NCI-H748 treated with DMSO at 0.1 percent for 48 hours (cell line): ENCODE measurements around the gene HSF5.
A peak's percentile ranks its signal among the peaks of the same experiment; 100 is the strongest.

Experiments used
- DNase-seq: peaks from one replicate; lab custom pipeline; 2025; lab: John Stamatoyannopoulos, UW

HSF5 gene, protein sequence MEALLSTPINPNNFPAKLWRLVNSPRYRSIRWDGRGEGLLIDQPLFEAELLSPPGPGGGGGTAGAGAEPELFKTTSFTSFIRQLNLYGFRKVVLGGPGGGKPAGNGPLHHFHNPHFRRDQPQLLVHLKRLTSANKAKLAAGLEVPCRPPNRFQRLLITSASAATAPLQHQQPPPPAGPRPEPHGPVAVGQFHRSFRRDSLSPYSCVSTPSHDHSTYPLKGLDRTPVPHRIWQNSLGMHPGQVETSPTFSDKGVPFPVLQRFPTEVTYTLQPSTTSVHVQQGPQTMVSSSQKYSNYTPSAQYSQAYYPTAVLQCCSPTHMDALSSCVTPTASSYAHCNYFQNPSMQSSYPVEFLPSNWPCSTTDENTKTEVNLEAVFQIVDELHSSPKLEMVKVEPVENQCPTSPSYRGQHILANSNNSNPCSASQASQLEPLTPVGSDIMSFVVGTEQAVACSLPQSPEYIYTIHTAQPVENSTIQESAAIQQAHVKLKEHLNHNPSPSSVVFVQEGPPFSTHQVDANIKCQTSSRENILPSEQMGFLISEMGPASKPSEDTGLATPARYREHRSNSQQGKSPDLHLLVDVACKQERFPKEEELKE

DNA sequence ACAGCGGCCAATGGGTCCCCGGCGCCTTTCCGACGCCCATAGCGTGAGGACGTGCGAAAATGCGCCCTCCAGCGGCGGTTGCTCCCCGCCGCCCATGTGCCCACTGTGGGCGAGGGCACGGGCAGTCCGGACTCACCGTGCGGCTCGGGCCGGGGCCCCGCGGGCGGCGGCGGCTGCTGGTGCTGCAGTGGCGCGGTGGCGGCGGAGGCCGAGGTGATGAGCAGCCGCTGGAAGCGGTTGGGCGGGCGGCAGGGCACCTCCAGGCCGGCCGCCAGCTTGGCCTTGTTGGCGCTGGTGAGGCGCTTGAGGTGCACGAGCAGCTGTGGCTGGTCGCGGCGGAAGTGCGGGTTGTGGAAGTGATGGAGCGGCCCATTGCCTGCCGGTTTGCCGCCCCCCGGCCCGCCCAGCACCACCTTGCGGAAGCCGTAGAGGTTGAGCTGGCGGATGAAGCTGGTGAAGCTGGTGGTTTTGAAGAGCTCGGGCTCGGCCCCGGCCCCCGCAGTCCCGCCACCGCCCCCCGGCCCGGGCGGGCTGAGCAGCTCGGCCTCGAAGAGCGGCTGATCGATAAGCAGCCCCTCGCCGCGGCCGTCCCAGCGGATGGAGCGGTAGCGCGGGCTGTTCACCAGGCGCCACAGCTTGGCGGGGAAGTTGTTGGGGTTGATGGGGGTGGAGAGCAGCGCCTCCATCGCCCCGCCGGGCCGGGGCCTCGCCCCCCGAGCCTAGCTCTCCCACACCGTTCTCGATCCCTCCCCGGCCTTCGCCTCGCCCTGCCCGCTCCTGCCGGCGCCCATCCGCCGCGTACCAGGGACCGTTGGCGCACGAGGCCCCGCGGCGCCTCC, at the start of gene HSF5:
Gene HSF5, minus strand, starts transcription at position 820 of the 839 bp plus-strand sequence. Its CDS starts 134 bp downstream, at position 686.
- no peak for DNase-seq

GRCh38 chr17:58537266-58537665, 49.1 kb upstream of the HSF5 start:
- no peak for DNase-seq

DNA sequence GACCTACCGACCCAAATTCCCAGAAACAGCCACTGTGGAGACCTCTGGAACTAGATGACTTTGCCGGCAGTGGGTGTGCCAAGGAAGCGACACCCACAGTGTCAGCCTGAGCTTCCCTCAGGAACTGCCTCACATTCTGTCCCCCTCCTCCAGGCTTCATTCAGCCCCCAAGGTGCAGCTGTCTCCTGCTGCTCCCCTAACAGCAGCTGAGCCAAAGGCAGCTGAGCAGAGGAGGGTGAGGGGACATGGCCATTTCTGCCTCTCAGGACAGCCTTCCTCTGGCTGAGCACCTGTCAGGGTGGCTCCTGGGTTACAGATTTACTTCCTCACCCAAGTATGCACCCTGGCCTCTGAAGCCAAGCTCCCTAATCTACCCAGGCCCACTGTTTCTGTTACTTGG, 48.3 kb upstream of the HSF5 start:
- DNase-seq, result no peak

- no peak for DNase-seq
These were observed 47.2 kb upstream of the HSF5 start for GRCh38 chr17:58535431-58535830.

GRCh38 chr17:58534901-58535421, 46.8 kb upstream of the HSF5 start:
- no peak for DNase-seq

GRCh38 chr17:58534331-58534730, 46.1 kb upstream of the HSF5 start:
- DNase-seq, result no peak

DNA sequence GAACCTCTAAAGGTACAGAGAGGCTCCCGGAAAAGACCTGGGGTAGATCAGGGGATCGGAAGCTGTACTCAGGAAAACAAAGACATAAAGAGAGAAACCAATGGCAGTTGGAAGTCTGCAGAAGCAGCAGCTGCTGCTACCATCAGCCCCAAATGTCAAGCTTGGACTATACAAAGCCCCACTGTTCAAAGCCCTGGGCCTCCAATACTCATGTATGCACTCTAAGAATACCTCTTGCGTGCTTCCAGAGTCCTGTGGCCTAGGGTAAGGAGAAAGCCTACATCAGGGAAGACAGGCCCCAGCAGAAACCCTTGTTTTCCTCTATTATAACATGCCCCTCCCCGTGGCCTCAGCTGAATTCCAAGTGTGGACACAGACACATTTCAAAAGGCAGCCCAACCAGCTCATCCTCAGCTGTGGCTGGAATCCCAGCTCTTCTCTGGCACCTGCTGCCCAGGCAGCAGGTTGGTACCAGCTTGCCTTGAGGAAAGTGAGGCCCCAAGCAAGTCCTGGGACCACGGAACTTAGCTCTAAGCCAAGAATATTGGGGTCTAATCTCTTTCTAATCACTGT, 45.5 kb upstream of the HSF5 start:
- DNase-seq, result no peak

- no peak for DNase-seq
These were observed 44.3 kb upstream of the HSF5 start for GRCh38 chr17:58532555-58532951.

DNA sequence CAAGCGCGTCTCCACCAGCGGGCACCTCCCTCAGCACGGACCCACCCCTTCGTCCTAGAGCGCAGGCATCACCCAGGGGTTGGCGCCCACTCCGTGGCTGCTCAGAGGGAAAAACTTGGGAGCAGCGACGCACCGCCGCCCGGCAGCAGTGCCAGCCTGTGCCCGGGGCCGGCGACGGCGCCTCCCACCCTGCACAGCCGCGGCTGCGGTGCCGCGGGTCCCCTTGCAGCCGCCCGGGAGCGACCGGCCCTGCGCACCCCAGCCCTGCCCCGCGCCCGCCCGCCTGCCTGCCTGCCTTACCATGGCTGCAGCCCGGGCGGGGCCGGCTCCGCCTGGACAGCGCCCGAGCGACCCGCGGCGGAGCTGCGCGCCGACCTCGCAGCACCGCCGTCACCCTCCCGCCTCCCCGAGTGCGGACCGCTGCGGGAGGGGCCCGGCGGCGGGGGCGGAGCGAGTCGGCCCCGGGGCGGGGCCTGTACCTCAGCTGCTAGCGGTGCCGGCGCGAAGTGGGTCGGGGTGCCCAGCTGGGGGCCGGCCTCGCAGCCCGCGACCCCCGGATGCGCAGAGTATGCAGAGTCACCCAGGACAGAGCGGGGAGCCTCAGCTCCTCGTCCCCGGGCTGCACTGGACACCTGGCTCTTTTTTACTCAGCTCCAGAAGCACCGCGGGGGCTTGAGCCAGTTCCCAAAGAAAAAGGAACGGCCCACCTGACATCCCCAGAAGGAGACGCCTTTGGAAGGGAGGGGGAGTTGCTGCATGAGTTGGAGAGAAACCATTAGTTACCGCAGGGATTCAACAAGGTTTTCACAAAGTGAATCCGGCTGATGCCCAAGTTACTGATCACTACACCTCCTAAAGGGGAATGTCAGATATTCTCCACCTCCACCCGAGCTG, 43.7 kb upstream of the HSF5 start:
- DNase-seq, result peak; percentile 19

DNA sequence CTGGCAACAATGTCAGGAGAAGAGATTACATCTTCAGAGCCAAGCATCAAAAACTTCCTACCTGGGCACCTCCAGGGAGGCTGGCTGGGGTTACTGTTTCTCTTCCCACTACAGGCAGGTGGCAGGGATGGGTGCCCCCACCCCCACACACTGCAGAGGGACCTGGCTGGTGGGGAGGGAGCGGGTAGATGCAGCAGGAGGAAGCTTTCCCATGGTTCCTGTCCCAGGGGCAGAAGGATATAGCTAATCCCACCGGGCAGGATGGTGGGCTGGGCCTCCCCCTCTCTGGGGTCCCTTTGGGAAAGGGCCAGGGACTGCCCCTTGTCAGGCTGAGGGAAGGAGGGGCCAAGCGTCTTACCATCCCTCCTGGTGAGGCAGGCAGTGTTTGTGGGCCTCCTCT, 42.9 kb upstream of the HSF5 start:
- DNase-seq, result no peak

DNA sequence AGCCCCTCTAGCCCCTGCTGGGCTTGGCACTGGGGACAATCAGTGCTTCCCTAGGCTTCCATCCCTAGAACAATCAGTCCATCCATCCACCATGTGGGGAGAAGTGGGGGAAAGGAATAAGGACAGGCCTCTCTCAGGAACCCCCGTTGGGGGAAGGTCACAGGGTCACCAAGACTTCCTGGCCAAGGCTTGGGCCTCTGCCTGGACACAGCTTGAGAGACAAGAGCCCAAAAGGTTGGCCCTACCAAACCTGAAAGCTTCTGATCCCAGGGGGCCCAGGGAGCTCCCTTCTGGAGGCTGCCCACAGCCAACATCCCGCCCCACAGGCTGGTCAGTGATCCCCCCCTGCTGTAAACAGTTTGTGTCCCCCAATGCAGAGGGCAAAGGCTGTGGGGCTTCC, 42.4 kb upstream of the HSF5 start:
- no peak for DNase-seq

GRCh38 chr17:58529275-58529674, 41.1 kb upstream of the HSF5 start:
- no peak for DNase-seq

- no peak for DNase-seq
These were observed 40.2 kb upstream of the HSF5 start for GRCh38 chr17:58528443-58528842.

DNA sequence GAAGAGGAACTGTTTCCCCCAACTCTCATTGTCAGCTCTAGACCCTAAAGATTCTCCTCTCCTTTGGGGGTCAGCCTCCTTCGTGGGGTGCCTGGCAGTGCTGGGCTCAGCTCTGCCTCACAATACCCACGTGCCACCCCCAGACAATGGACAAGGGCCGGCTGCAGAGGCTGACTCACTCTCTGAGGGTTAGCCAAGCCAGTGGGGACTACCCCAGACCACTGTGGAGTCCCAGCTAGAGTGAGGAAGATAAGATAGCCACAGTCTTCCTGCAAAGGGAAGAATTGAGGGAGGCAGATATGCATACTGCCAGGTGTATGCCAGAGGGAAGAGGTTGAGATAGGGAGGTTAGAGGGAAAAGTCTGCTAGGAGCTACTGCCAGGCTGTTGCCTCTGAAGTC, 39.7 kb upstream of the HSF5 start:
- no peak for DNase-seq

GRCh38 chr17:58527306-58527705, 39.1 kb upstream of the HSF5 start:
- no peak for DNase-seq

DNA sequence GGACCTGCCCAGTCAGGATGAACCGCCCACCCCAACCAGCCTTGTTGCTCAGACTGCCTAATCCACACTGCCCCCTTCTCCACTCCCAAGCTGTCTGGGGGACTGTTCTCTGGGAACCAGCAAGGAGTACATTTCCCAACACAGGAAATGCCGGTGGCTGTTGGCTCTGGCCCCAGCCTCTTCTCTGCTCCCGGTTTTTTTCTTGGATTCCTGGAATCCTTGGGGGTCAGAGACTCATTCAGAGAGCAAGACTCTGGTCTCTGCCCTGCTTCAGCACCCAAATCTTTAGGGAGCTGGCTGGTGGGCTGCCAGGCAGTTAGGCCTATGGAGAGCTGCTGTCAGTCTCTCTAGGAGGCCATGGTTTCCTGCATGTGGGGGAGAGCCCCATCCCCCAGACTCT, 37.0 kb upstream of the HSF5 start:
- no peak for DNase-seq

GRCh38 chr17:58521680-58522079, 33.5 kb upstream of the HSF5 start:
- DNase-seq, result no peak

GRCh38 chr17:58520843-58521430, 32.7 kb upstream of the HSF5 start:
- DNase-seq, result no peak

- peak; percentile 99 for DNase-seq
These were observed 29.9 kb upstream of the HSF5 start for GRCh38 chr17:58517928-58518609.

DNA sequence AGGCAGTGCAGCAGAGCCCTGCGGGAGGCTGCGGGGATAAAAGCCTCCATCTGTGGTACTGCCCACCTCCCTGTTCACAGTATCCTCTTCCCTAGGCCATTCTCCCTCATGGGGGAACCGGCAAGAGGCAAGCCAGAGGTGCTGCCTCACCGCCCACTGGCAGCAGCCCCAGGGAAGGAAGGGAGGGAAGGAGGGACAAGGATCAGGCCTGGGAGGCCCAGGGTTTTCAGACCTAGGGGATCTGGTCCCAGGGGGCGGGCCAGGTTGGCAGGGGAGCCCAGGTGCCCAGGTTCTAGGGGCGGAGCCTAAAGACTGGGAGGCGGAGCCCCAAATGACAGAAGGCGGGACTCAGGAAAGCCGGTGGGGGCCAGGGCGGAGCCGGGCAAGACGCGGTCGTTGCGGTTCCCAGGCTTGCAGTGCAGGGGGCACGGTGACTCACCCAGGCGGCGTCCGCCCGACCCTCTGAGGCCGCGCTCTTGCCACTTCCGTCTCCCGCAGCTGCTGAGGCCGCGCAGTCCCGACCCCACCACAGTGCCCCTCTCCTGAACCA, 29.2 kb upstream of the HSF5 start:
- no peak for DNase-seq
